ENCODE data around the gene KSR2. TPM values are rescaled to one million over a fixed set of nuclear protein-coding genes. Genes with fewer than 3 reads are reported as not detected.

Gene KSR2
- total RNA-seq, 1 donor from 2014 or later, result 0.28 TPM

- no peak for ATAC-seq
Measured at GRCh38 chr12:117606945-117607344, 361.8 kb downstream of the KSR2 start.

GRCh38 chr12:117606024-117606423 lies 362.8 kb downstream of the KSR2 start:
- ATAC-seq, result no peak

GRCh38 chr12:117603316-117604113 lies 365.3 kb downstream of the KSR2 start:
- ATAC-seq, result no peak

- no peak for ATAC-seq
Measured at GRCh38 chr12:117599849-117600248, 368.9 kb downstream of the KSR2 start.

GRCh38 chr12:117596968-117597367 lies 371.8 kb downstream of the KSR2 start:
- ATAC-seq, result no peak

- no peak for ATAC-seq
Measured at GRCh38 chr12:117595751-117596150, 373.0 kb downstream of the KSR2 start.

GRCh38 chr12:117594481-117594880 lies 374.3 kb downstream of the KSR2 start:
- ATAC-seq, result no peak

GRCh38 chr12:117593815-117594400 lies 374.9 kb downstream of the KSR2 start:
- ATAC-seq, result no peak

- ATAC-seq, result no peak
Measured at GRCh38 chr12:117592588-117593305, 376.0 kb downstream of the KSR2 start.

GRCh38 chr12:117590999-117591398 lies 377.8 kb downstream of the KSR2 start:
- no peak for ATAC-seq

GRCh38 chr12:117590386-117590785 lies 378.4 kb downstream of the KSR2 start:
- ATAC-seq, result no peak

GRCh38 chr12:117589021-117589420 lies 379.8 kb downstream of the KSR2 start:
- ATAC-seq, result no peak

GRCh38 chr12:117587631-117588287 lies 381.0 kb downstream of the KSR2 start:
- peak; percentile 71 for ATAC-seq

- no peak for ATAC-seq
Measured at GRCh38 chr12:117583677-117584225, 385.0 kb downstream of the KSR2 start.

- ATAC-seq, result no peak
Measured at GRCh38 chr12:117583092-117583491, 385.7 kb downstream of the KSR2 start.

- ATAC-seq, result no peak
Measured at GRCh38 chr12:117582135-117582784, 386.5 kb downstream of the KSR2 start.

- peak; percentile 67 for ATAC-seq
Measured at GRCh38 chr12:117580718-117581062, 388.1 kb downstream of the KSR2 start.

GRCh38 chr12:117580015-117580717 lies 388.6 kb downstream of the KSR2 start:
- ATAC-seq, result no peak

- no peak for ATAC-seq
Measured at GRCh38 chr12:117577122-117577657, 391.6 kb downstream of the KSR2 start.

GRCh38 chr12:117576053-117576452 lies 392.7 kb downstream of the KSR2 start:
- ATAC-seq, result no peak

- no peak for ATAC-seq
Measured at GRCh38 chr12:117574655-117575054, 394.1 kb downstream of the KSR2 start.
